M059J (cell line): Measurements from ENCODE around the gene CERS4. TPM values are rescaled to one million over a fixed set of nuclear protein-coding genes. Genes with fewer than 3 reads are reported as not detected.
A peak's percentile ranks its signal among the peaks of the same experiment; 100 is the strongest.
"Not testable (repeated sequence)": the region's sequence is repeated elsewhere in the genome, so short reads cannot be mapped to it uniquely, and the experiment has no call there.

ENCODE experiments used
- DNase-seq: peaks from one replicate; pipeline ENCODE4 v3.0.0-alpha.2; 2012; ENCODE audit warnings: low read depth
- total RNA-seq: library from RNA; depleted of rRNA; stranded (reverse); fragments of >200 nt; shearing (Covaris generic); gene quantifications from 2 replicates; pipeline ENCODE4 v1.2.3, GENCODE V29; 2014

CERS4 gene
- total RNA-seq, 1 experiment from 2014 or later, result 3.6 TPM

DNA sequence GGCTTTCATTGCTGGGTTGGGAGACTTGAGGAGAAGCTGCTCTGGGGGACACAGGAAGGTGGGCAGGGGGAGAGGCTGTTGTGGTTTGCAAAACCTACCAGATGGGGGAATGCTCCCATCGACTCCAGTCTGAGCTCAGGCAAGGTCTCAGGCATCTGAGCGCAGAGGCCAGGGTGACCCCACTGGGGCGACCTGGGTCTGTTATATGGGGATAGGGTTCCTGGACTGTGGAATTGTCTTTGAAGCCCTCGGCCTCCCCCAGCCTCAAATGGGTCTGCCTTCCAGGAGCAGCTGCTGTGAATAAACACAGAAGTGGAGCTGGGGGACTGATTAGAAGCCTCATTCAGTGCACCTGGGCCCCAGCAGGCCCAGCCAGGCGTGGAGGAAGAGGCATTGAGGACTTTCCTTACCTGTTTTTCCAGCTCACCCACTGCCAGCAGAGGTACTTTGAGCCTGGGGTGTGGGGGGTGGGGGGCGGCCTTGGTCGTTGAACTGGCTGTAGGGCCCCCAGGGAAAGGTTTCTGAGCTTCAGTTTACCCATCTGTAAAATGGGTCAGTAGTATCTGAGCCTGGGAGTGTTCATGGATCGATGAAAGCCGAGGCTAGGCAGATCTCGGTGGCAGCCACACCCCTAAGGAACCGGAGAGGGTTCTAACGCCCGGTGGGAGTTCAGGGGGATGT is 1.4 kb downstream of the CERS4 start:
- DNase-seq, result no peak

DNA sequence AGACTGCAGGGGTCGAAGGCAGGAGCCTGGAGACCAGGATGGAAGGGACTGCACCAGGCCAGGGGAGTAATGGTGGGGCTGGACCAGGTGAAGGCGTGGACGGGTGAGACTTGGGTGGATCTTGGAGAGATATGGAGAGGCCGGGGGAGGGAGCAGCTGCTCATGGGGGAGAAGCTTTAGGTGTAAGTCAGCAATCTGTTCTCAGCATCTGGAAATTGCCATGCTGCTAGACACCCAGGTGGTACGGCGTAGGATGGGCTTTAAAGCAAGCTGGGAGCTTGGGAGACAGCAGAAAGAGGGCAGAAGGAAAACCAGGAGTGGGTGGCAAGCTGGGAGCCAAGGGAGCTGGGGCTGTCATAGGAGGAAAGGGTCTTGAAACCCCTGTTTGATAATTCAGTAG is 3.0 kb downstream of the CERS4 start:
- DNase-seq, result no peak

DNA sequence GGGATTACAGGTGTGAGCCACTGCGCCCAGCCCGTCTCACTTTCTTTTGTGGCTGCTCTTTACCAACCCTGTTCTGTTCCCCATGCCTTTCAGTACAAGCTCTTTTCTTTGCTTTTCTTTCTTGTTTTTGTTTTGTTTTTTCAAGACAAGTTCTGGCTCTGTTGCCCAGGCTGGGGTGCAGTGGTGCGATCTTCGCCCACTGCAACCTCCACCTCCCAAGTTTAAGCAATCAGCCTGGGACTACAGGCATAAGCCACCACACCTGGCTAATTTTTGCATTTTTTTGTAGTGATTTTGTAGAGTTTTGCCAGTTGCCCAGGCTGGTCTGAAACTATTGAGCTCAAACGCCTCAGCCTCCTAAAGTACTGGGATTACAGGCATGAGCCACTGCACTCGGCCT is 3.7 kb downstream of the CERS4 start:
- DNase-seq, result no peak

DNA sequence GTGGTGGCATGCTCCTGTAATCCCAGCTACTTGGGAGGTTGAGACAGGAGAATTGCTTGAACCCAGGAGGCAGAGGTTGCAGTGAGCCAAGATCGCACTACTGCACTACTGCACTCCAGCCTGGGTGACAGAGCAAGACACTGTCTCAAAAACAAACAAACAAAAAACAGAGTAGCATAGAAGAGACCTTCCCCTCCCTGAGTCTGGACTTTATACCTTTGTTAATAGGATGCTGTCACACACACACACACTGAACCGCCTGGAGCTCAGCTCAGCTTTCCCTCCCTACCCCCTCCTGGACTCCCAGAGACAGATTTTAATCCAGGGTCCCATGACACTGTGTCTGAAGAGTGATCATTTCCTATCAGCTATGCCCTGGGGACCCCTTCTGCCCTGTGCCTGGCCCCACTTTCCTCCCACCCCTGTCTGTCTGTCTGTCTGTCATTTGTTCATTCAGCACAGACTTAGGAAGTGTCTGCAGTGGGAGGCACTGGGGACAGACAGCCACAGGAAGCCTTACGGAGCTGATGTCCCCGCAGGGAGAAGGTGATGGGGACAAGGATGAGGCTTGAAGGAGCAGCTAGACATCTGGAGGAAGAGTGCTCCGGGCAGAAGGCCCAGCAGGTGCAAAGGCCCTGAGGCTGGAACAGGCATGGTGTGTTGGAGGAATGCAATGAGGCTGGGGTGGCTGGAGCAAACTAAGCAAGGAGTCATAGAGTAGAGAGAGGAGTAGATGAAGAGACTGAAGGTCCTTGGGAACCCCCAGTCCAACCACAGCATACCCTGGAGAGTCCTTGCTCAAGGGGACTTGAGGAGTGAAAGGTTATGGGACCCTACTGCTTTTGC is 4.9 kb downstream of the CERS4 start:
- no peak for DNase-seq

DNA sequence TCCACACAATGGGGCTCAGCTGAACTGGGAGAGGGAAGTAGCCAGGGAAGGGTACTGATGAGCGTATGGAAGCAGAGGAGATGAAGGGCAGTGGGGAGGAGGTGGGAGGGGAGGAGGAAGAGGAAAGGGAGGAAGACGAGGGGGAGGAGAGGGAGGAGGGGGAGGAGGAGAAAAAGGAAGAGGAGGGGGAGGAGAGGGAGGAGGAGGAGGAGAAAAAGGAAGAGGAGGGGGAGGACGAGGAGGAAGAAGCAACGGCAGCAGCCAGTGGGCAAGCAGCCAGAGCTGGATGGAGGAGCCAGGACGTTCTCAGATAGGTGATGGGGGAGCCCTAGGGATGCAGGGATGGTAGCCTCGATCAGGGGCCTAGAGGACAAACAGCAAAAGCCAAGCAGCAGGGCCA is 5.6 kb downstream of the CERS4 start:
- no peak for DNase-seq

DNA sequence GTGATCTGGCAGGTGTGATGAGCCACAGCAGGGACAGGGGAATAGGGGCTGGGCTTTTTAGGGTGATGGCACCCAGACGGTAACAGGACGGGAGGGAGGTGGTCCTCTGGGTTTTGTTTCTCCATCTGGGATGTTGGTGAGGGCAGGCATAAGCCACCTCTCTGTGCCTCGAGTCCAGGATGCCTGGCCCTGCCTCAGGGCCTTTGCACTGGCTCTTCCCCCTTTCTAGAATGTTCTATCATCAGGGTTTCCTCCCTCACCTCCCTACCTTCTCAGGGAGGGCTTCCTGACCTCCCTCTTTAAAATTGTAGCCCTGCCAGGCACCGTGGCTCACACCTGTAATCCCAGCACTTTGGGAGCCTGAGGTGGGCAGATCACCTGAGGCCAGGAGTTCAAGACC is 6.6 kb downstream of the CERS4 start:
- DNase-seq, result no peak

DNA sequence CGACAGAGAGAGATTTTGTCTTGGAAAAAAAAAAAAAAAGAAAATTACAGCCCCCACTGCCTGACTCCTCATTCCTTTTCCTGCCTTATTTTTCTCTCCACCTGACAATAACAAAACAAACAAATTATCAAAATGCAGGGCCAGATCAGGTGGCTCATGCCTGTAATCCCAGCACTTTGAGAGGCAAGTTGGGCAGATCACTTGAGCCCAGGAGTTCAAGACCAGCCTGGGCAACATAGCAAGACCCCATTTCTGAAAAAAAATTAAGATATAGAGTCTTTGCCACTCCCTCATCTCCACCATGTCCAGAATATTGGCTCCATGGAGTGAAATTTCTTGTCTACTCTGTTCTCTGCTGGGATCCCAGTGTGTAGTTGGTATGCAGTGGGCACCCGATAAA is 7.2 kb downstream of the CERS4 start:
- DNase-seq, result no peak

DNA sequence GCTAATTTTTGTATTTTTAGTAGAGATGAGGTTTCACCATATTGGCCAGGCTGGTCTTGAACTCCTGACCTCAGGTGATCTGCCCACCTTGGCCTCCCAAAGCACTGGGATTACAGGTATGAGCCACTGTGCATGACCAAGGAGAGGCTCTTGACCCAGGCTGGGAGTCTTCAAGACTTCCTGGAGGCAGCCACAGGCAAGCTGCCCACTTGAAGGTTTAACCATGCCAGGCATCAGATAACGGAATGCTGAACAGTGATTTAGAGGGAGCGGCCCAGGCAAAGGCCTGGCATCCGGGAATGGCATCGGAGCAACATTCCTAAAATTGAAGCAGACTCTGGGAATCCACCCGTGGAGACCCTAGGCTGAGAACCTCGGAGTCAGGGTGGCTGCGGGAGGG is 9.0 kb downstream of the CERS4 start:
- DNase-seq, result not testable (repeated sequence)

DNA sequence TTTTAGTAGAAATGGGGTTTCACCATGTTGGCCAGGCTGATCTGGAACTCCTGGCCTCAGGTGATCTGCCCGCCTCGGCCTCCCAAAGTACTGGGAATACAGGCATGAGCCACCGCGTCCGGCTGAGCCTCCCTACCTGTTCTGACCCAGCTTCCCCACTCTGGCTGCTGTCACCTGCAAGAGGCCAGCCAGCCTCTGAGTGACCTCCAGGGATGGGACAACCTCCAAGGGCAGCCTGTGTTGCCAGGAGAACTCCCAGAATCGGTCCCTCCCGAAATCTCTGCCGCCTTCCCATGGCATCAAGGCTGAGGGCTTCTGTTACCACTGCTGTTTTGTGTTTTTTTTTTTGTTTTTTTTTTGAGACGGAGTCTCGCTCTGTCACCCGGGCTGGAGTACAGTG is 11.3 kb downstream of the CERS4 start:
- DNase-seq, result no peak

DNA sequence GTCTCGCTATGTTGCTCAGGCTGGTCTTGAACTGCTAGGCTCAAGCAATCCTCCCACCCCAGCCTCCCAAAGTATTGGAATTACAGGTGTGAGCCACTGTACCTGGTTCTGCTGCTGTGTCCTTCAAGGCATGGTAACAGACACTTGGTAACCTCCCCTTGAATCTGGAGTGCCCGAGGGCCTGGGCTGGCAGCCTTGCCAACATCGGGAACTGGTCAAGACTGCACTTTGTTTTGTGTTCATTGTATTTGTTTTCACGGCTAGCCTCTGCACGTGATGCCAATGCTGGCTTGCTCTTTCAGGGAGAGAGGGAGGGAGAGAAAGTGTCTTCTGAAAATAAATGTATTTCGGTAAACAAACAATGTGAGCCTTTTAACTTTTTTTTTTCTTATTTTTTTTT is 12.0 kb downstream of the CERS4 start:
- peak; percentile 51 for DNase-seq

DNA sequence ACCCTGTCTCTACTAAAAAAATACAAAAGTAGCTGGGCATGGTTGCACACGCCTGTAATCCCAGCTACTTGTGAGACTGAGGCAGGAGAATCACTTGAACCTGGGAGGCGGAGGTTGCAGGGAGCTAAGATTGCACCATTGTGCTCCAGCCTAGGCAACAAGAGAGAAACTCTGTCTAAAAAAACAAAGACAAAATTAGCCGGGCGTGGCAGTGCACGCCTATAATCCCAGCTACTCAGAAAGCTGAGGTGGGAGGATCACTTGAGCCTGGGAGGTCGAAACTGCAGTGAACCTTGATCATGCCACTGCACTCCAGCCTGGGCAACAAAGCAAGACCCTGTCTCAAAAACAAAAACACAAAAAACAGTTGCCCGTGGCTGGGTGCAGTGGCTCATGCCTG is 14.3 kb downstream of the CERS4 start:
- not testable (repeated sequence) for DNase-seq

DNA sequence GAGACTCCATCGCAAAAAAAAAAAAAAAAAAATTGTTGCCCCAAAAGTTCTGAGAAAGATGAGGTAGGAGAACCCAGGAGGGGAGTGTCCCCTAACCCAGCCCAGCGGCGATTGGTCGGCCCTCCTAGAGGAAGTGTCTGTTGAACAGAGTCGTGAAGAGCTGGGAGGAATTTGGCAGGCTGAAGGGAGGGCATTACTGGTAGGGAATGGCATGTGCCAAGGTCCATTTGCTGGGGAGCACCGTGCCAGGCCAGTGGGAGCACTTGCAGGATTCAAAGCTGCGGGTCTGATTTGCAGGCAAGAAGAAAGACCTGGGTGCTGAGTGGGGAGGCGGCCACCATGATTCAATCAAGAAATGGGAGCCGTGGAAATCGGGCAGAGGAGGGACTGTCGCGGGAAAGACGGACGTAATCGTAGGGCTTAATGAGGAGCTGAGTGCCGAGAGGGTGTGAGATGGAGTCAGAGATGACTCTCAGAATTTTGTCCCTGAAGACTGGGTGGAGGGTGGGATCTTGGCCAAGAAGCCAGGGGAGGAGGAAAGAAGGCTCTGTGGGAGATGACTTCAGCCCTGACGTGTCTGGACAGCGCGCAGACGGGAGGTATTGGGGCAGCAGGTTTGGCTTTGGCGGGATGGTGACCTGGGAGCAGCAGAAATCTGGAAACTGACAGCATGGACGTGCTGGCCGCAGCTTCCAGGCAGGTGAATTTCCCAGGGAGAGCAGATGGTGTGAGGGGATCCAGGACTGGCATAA is 15.4 kb downstream of the CERS4 start:
- DNase-seq, result no peak

DNA sequence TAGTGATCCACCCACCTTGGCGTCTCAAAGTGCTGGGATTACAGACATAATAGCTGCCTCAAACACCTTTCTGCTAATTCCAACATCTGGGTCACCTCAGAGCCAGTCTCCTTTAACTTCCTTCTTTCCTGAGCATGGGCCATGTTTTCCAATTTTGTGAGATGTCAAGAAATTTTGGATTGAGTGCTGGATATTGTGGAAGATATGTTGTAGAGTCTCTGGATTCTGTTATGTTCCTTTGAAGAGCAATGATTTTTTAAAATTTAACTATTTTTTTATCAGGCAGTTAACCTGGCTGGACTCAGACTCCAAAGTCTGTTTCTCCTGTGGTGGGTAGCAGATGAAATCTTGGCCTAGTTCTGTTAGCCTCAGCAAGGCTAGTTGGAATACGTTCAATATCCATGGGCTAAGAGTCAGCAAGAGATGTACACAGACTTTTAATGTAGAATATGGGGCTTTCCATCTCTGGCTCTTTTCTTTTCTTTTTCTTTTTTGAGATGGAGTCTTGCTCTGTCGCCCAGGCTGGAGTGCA is 22.0 kb downstream of the CERS4 start:
- DNase-seq, result no peak

DNA sequence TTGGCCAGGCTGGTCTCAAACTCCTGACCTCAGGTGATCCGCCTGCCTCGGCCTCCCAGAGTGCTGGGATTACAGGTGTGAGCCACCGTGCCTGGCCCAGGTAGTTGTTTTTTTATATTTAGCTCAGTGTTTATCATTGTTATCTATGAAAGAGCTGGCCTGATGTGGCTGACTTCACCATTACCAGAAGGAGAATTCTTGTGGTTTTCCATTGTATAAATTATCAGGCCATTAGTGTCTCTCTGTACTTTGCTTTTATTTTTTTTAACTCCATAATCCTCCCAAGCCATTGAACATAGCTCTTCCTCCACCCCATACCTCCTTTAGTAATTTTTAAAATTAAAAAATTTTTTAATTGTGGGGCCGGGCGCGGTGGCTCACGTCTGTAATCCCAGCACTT is 24.2 kb downstream of the CERS4 start:
- peak; percentile 67 for DNase-seq

DNA sequence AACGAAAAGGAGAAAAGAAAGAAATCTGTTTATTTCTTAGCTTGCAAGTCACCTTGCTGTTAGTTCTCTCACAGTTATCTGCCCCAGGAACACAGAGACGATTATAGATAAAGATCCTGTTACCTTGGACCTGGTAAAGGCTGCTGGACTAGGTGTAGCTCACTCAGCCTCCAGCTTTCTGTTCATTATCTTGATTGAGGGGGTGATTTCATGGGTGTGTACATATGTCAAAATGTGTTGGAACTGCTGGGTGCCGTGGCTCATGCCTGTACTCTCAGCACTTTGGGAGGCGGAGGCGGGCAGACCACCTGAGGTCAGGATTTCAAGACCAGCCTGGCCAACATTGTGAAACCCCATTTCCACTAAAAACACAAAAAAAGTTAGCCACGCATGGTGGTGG is 27.9 kb downstream of the CERS4 start:
- DNase-seq, result no peak

DNA sequence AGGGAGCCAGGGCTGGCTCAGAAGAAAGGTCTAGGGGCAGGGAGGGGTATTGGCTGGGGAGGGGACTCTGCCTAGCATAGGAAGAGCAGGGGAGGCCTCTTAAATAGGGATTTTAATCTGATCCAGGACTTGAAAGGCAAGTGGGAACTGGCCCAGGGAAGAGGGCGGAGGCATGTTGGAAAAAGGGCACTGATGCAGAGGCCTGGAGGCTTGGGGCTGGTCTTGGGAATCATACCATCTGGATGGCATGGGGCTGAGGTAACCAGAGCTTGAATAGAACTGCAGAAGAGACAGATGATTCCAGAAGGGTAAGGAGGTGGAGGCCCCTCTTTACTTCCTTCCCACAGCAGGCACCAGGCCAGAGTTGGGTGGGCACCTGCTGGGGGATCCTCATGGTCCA is 29.1 kb downstream of the CERS4 start:
- no peak for DNase-seq

DNA sequence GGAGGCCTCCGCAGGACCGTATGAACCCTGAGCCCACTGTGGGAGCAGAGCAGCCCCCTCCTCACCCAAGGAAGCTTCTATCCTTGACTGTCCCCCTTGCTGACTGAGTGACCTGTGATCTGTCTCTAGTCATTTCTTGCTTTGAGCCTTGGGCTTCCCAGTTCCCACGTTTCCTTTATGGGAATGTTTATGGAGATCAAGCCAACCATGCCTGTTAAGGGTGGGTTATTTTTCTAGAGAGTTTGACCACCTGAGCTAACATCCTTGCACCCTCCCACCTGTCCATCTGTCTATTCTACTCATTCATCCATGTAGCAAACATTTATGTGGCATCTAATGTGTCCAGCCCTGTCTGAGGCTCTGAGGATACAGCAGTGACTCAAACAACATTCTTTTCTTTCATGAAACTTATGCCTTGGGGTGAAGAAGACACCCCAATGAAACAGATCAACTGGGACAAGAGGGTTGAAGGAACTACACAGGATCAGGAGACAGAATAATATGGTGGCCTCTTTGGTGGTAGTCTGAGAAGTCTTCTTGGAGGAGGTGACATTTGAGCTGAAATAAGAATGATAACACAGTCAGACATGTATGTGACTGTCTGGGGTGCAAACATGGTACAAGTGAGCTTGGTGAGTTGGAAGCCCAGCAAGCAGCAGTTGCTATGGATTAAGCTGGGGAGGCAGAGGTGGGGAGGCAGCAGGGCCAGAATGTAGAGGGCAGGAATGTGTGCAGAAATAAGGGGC is 30.5 kb downstream of the CERS4 start:
- DNase-seq, result no peak

DNA sequence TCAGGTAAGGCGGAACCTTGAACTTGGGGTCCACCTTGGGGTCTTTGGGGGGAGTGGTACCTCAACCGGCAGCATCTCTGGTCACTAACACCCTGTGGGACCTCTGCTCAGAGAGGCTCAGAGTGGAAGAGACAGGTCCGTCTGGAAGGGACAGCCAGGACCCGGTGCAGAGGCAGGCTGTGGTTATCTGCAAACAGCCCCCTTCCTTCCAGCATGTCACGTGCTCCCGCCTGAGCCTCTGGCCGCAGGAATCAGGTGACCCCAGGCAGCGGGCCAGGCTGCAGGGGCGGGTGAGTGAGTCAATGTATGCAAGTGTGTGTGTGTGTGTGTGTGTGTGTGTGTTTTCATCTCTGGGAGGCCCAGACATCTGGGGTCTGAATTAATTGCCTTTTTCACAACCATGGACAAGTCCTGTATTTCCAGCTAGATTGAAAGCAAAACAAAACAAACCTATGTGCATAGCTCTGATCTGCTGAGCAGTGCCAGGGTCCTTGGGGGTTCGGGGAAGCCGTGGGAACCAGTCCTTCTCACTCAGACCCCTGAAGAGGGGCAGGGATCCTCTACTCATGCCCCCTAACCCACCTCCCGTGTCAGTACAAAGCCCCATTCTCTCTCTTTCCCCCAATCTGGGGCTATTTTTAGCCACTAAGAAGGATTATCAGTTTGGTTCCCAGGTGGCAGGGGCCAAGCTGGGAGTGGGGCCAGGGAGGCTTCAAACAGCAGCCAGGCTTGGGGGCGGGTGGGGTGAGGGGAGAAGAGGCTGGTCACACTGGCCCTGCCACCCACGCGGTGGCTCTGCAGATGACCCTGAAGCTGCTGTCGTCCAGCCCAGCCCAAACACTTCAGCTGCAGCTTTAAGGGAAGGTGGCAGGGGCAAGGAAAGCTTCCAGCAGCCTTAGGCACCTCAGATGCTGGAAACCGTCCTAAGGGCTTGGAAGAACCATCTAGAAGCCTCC is 31.4 kb downstream of the CERS4 start:
- DNase-seq, result peak; percentile 90

DNA sequence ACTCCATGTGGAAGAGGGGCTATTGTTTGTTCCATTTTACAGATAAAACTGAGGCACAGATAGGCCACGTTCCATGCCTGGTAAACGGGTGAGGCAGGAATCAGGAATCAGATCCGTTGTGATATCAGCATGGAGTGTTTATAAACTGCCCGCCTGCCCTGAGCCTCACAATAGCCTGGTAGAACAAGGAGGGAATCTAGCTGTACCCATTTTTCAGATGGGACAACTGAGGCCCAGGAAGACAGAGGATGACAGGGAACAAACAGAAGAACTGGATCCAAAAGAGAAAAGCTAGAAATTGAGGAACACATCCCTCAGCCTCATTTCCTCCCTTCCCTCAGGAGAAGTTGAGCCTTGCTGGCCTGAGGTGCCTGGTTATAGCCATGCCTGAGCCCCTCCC is 32.5 kb downstream of the CERS4 start:
- no peak for DNase-seq

DNA sequence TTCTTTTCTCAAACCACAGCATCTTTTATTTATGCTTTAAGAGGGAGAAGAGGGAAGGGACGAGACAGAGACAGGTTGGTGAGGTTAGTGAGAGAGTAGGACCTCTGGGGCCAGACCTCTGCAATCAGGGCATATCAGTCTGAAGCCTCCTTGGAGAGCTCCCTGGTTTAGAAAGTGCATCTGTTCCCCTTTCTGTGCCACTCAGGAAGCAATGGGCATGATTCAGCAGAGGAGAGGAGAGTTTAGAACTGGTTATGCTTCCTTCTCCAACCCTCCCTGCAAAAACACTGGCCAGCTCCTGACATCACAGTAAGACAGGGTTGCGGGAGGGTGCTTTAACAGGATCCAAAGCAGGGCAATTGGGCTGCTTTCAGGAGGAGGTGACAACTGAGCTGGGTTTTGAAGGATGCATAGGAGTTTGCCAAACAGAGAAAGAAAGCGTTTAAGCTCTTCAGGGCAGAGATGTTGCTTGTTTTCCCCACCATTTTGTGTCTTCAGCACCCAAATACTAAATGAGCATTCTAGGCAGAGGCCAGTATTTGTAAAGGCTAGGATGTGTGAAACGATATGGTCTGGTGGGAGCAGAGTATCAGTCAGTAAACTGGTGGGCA is 33.1 kb downstream of the CERS4 start:
- DNase-seq, result no peak
